Activated naive CD4-positive, alpha-beta T cell treated with anti-CD3 and anti-CD28 coated beads, Interleukin-2, amount 50 U/mL, for 72 hours (primary cell): ENCODE data around the gene WDR18. TPM values are rescaled to one million over a fixed set of nuclear protein-coding genes. Genes with fewer than 3 reads are reported as not detected.

Experiments
- ATAC-seq, 2 donors: fragments of 150-1000 bp; cut with Tn5 transposase; 2 replicates each; pipeline ENCODE4 v1.10.0; 2021; ENCODE audit warnings: mild to moderate bottlenecking in 2 of 2, moderate library complexity in 2 of 2
- DNase-seq, 2 donors: peaks; one replicate each; pipeline ENCODE4 v3.0.0; 2021 to 2022; ENCODE audit warnings: low spot score in 2 of 2
- H3K27ac Mint-ChIP-seq, 2 donors: one replicate each; pipeline ENCODE4 v1.8.0; 2022; ENCODE audit warnings: mild to moderate bottlenecking in 2 of 2, mixed read lengths in 2 of 2
- H3K36me3 Mint-ChIP-seq, 2 donors: one replicate each; pipeline ENCODE4 v1.8.0; 2022; ENCODE audit warnings: mixed read lengths in 2 of 2
- H3K9me3 Mint-ChIP-seq, 2 donors: one replicate each; pipeline ENCODE4 v1.8.0; 2022; ENCODE audit warnings: mixed read lengths in 2 of 2
- total RNA-seq, 2 donors: library from RNA; stranded (reverse); gene quantifications; one replicate each; pipeline ENCODE4 v1.2.3, GENCODE V29; 2022

WDR18 gene
- total RNA-seq, 2 donors from 2014 or later, result 55.5 to 83.8 TPM

DNA sequence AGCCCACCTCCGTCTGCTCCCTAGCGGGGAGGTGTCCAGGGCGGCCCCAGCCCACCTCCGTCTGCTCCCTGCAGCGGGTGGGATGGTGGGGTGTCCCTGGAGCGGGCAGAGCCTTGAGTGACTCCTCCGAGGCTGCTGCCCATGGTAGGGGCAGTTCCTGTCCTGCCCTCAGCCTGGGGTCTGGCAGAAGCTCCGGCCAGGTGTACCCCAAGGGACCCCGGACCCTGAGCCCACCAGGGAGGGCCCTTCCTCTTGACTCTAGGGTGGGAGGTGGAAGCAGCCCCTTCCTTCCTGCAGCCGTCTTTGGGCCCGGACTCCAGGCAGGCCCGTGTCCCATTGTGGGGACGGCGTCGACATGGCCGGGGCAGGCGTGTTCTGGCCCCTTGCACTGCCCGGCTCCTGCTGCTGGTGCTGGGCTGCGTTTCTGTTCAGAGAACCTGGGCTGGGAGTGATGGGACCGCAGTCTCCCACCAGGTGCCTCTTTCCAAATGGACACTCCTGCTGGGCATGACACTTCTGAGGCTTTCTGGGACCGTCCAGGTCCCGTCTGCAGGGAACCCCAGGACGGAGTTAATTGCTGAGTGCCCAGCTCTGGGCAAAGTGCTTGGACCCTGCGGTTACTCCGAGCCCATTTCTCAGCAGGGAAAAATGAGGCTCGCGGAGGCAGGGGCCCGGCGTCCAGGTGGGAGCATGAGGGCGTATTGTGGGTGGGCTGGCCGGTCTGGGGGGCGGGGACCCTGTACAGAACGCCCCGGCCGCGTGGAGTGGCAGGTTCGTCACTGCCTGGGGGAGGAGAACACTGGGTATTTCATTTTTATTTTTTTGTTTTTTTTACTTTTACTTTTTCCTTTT is 38.5 kb upstream of the WDR18 start:
- ATAC-seq, result no peak
- no peaks in the 10 kb centered on the region for H3K9me3 Mint-ChIP-seq
- DNase-seq, result no peak
- peaks cover 0 to 10% of the 10 kb centered on the region in 2 donors for H3K36me3 Mint-ChIP-seq
- H3K27ac Mint-ChIP-seq, result no peak overlapping the region

DNA sequence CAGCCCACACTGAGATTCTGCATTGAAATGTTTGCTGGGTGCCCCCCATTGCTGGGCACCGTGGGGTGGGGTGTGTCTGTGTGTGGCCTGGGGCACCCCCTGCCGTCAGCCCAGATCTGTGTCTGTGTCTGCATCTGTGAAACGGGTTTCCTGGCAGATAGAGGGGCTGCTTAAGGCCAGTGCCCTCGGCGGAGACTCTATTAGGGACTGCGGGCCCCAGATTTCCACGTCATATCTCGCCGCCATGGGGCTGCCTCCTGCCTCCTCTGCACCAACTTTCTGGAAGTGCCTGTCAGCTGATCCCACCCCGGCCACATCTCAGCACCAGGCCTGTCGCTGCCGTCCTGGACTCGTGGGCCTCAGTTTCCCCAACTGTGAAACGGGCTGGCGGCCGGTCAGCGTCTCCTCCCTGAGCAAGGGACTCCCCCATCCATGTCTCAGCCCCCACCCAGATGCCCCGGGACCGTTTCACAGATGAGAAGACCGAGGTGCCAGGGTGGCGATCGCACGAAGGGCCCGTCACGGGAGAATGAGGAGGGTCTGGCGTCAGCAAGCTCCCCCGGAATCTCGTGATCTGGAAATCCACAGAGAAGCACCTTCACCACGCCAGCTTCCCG is 36.9 kb upstream of the WDR18 start:
- Mint-ChIP-seq H3K27ac (no peak overlapping the region), H3K9me3 (no peaks in the 10 kb centered on the region), H3K36me3 (peaks cover 0 to 6% of the 10 kb centered on the region in 2 donors)
- DNase-seq (no peak), ATAC-seq (no peak)

- no peak overlapping the region for H3K27ac Mint-ChIP-seq
- H3K9me3 Mint-ChIP-seq, result no peaks in the 10 kb centered on the region
- ATAC-seq (peak in 1 of 2 donors; percentile 39), DNase-seq (no peak)
- H3K36me3 Mint-ChIP-seq, result no peaks in the 10 kb centered on the region
These were observed 36.2 kb upstream of the WDR18 start for GRCh38 chr19:947707-948539.

DNA sequence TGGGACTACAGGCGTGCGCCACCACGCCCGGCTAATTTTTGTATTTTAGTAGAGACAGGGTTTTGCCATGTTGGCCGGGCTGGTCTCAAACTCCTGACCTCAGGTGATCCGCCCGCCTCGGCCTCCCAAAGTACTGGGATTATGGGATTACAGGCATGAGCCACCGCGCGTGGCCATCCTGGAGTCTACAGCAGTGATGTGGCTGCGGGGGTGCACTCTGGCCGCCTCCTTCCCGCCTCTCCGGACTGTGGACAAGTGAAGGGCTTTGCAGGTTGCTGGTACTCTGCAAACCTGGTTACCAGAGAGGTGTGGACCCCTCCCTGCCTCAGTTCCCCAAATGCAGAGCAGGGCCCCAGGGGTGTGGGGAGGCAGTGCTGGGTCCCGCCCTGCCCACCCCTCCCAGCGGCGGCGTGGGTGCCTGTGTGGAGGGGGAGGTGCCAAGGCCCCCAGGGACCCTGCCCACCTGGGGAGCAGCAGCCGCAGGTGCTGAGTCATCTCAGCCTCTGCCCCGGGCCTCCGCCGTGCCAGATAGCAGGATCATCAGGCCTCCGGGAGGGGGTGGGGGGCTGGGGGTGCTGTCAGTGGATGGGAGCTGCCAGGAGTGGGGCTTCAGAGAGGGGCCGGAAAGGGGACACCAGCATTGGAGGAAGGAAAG is 35.2 kb upstream of the WDR18 start:
- ATAC-seq, result no peak
- no peak for DNase-seq
- no peaks in the 10 kb centered on the region for H3K9me3 Mint-ChIP-seq
- no peaks in the 10 kb centered on the region for H3K36me3 Mint-ChIP-seq
- H3K27ac Mint-ChIP-seq, result no peak overlapping the region

DNA sequence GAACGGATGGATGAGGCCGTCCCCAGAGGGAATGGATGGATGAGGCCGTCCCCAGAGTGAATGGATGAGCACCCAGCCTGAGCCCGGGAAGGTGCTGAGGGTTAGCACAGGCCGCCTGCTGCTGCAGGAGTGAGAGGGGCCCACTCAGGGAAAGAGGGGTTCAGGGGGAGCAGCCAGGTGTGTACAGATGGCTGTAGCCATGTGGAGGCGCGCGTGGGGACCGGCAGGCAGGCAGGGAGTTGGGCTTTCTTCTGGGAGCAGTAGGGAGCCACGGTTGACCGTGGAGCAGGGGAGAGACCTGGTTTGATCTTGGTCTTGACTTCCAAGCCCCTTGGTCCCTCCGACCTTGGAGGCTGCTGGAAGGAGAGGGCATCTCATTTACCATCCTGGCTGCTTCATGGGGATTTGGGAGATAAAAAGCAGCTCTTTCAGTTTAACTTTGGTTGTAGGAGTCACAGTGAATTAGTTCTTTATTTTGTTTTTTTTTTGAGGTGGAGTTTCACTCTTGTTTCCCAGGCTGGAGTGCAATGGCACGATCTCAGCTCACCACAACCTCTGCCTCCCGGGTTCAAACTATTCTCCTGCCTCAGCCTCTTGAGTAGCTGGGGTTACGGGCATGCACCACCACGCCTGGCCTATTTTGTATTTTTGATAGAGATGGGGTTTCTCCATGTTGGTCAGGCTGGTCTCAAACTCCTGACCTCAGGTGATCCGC is 33.6 kb upstream of the WDR18 start:
- H3K36me3 Mint-ChIP-seq, result no peaks in the 10 kb centered on the region
- no peaks in the 10 kb centered on the region for H3K9me3 Mint-ChIP-seq
- DNase-seq (no peak), ATAC-seq (no peak)
- no peak overlapping the region for H3K27ac Mint-ChIP-seq

DNA sequence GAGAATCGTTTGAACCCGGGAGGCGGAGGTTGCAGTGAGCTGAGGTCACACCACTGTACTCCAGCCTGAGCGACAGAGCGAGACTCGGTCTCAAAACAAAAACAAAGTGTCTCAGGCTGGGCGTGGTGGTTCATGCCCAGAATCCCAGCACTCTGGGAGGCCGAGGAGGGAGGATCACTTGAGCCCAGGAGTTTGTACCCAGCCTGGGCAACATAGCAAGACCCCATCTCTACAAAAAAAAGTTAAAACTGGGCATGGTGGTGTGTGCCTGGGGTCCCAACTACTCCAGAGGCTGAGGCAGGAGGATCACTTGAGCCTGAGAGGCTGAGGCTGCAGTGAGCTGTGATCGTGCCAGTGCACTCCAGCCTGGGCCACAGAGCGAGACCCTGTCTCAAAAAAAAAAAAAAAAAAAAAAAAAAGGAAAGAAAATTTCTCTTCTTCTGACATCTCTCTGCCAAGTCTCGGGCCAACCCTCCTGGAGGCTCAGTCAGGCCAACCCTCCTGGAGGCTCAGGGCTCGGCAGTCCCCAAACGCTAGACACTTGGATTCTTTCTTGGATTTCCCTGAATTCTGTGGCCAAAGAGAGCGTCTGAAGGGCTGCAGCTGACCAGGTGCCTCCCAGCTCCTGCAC is 32.0 kb upstream of the WDR18 start:
- no peak for ATAC-seq
- no peaks in the 10 kb centered on the region for H3K9me3 Mint-ChIP-seq
- no peak for DNase-seq
- H3K27ac Mint-ChIP-seq, result no peak overlapping the region
- H3K36me3 Mint-ChIP-seq, result no peaks in the 10 kb centered on the region

DNA sequence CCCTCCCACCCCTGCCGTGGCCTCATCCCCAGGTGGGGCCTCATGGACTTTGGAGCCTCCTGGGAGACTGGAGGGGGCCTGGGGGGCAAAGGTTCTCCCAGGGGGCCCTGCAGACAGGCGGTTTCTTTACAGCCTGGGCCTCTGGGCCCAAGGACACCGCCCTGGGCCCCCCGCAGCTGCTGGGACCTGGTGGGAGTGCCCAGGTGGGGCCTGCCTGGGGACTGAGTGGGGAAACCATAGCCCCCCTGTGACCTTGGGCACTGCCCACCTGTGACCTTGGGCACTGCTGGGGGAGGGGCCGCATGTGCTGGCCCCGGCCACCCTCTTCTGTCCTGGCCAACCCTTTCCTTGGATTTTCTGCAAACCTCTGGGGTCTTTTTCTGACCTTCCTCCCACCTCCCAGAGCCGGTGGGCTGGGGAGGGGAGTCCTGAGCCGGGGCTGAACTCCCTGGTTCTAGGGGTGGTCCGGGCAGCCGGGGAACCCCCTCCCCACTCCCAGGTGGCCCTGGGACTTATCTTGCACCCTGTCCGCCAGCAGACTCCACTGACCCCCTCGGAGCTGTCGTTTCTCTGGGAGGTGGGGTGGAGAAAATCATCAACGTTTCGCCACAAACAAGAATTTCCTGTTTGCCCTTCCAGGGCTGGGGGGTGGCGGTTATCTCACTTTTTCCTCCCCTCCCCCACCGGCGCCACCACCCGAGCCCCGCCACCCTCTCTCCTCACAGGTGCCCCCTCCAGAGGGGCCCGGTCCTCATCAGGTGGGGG is 31.3 kb upstream of the WDR18 start:
- no peak overlapping the region for H3K27ac Mint-ChIP-seq
- no peaks in the 10 kb centered on the region for H3K9me3 Mint-ChIP-seq
- ATAC-seq, result no peak
- H3K36me3 Mint-ChIP-seq, result no peaks in the 10 kb centered on the region
- DNase-seq, result no peak

DNA sequence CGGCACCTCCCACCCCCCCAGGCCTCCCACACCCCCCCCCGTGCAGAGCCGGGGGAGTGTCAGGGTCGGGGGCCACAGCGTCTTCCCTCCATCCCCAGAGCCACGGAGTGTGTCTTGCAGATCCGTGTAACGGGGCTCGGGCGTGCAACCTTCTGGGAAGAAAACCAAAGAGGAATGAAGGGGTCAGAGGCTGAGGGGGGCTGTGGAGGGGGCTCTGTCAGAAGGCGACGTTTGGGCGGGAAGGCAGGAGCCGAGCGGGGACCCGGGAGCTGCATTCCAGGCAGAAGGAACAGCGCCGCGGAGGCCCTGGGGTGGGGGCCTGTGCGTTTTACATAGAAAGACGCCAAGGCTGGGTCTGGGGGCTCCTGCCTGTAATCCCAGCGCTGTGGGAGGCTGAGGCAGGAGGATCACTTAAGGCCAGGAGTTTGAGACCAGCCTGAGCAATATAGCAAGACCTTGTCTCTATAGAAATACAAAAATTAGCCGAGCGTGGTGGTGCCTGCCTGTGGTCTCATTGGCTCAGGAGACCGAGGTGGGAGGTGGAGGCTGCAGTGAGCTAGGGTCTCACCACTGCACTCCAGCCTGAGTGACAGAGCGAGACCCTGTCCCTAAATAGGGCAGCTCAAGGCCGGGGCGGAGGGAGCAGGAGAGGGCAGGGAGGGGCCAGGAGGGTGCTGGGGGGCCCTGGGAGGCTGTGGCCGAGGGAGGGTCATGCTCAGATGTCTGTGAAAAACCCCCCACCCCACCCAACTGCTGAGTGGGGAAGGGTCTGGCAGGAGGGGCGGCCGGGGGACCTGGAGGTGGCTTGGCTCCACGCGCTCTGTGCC is 30.5 kb upstream of the WDR18 start:
- Mint-ChIP-seq H3K36me3 (no peaks in the 10 kb centered on the region), H3K27ac (no peak overlapping the region), H3K9me3 (no peaks in the 10 kb centered on the region)
- ATAC-seq, result no peak
- no peak for DNase-seq

- Mint-ChIP-seq H3K27ac (no peak overlapping the region), H3K9me3 (no peaks in the 10 kb centered on the region), H3K36me3 (no peaks in the 10 kb centered on the region)
- ATAC-seq (no peak), DNase-seq (no peak)
These were observed 29.9 kb upstream of the WDR18 start for GRCh38 chr19:954272-954671.

GRCh38 chr19:954672-955494 is 29.3 kb upstream of the WDR18 start:
- DNase-seq (no peak), ATAC-seq (no peak)
- Mint-ChIP-seq H3K27ac (no peak overlapping the region), H3K36me3 (no peaks in the 10 kb centered on the region), H3K9me3 (no peaks in the 10 kb centered on the region)

- DNase-seq (no peak), ATAC-seq (no peak)
- H3K27ac Mint-ChIP-seq, result no peak overlapping the region
- no peaks in the 10 kb centered on the region for H3K9me3 Mint-ChIP-seq
- no peaks in the 10 kb centered on the region for H3K36me3 Mint-ChIP-seq
These were observed 28.1 kb upstream of the WDR18 start for GRCh38 chr19:955803-956765.

DNA sequence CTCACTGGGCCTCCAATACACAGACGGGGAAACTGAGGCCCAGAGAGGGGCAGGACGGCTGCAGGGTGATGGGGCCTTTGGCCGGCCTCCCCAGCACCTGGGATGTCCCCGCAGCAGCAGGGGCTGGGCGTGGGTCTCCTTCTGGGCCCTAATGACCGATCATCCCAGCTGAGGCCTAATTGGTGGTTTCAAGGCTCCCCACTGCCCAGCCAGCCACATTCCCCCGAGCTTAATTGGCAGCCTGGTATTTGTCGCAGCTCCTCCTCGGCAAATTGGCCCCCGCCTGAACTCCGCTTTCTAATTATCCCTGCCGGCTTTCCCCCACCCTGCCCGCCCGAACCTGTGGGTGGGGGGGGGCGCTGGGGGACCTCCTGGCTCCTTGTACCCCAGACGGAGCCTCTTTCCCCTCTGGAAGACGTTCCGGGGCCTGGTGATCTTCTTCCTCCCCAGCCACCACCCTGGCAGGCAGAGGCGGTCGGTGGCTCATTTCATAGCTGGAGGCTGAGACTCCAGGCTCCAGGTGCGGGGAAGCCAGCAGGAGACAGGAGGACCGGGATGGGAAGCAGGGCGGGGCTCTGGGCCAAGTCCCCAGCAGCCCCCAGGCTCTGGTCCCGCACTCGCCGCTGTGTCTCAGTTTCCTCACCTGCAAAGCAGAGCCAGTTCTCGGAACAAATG is 27.2 kb upstream of the WDR18 start:
- DNase-seq (no peak), ATAC-seq (no peak)
- H3K9me3 Mint-ChIP-seq, result no peaks in the 10 kb centered on the region
- no peak overlapping the region for H3K27ac Mint-ChIP-seq
- no peaks in the 10 kb centered on the region for H3K36me3 Mint-ChIP-seq
